ENCODE measurements around the gene WHRN. TPM values are rescaled to one million over a fixed set of nuclear protein-coding genes. Genes with fewer than 3 reads are reported as not detected.

WHRN gene
- total and polyA plus RNA-seq, 2 donors from 2014 or later = 4.4 to 14.8 TPM

DNA sequence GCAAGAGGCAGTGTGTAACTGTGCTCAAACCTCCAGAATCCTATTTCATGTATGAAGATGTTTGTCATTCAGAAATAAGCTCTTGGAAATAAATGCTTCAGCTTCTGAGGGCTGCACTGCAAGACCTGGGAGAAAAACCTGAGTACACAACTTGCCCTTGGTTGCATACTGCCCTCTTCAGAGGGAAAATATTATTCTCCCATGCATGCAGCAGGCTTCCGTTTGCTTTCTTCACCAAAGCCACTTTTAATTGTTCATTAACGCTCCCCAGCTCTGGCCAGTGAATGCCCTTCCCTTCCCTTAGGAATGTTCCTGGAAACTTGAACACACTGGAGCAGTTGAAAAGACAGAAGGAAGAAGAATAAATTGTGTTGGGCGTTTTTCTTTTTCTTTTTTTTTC is 2.5 kb upstream of the WHRN start:
- intact Hi-C loops (cut with DNase I) = no loop called here
- DNase-seq (peak in 3 of 5 donors; percentile 30 to 65 (median 61)), FAIRE-seq (peak; percentile 25)
- H3K9ac ChIP-seq (ENCODE audit: low read length in 3 of 3) = no peak overlapping the region
- H3K36me3 ChIP-seq (ENCODE audit: control insufficient read depth in 2 of 3, insufficient read depth in 3 of 3, low read length in 3 of 3) = no peaks in the 10 kb centered on the region
- H3K27me3 ChIP-seq (ENCODE audit: control insufficient read depth, insufficient read depth, low read length) = no peaks in the 10 kb centered on the region
- H3K27ac ChIP-seq (ENCODE audit: low read depth in 2 of 2, low read length in 2 of 2) = no peak overlapping the region
- TF ChIP-seq, protein P1, sequence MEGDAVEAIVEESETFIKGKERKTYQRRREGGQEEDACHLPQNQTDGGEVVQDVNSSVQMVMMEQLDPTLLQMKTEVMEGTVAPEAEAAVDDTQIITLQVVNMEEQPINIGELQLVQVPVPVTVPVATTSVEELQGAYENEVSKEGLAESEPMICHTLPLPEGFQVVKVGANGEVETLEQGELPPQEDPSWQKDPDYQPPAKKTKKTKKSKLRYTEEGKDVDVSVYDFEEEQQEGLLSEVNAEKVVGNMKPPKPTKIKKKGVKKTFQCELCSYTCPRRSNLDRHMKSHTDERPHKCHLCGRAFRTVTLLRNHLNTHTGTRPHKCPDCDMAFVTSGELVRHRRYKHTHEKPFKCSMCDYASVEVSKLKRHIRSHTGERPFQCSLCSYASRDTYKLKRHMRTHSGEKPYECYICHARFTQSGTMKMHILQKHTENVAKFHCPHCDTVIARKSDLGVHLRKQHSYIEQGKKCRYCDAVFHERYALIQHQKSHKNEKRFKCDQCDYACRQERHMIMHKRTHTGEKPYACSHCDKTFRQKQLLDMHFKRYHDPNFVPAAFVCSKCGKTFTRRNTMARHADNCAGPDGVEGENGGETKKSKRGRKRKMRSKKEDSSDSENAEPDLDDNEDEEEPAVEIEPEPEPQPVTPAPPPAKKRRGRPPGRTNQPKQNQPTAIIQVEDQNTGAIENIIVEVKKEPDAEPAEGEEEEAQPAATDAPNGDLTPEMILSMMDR (IDR thresholded peaks at IDR 0.05; ENCODE audit: borderline replicate concordance, extremely low read depth, insufficient read depth) = peak; percentile 45
- H3K9me3 ChIP-seq (ENCODE audit: control insufficient read depth in 2 of 3, insufficient read depth in 1 of 3, low read length in 3 of 3) = no peaks in the 10 kb centered on the region
- H3K4me1 ChIP-seq (ENCODE audit: control insufficient read depth in 2 of 3, insufficient read depth in 2 of 3, low read depth in 1 of 3, low read length in 3 of 3) = peaks cover 0 to 12% (median 10%) of the 10 kb centered on the region in 3 donors
- H3K4me3 ChIP-seq (ENCODE audit: low read length in 3 of 3) = no peak overlapping the region

DNA sequence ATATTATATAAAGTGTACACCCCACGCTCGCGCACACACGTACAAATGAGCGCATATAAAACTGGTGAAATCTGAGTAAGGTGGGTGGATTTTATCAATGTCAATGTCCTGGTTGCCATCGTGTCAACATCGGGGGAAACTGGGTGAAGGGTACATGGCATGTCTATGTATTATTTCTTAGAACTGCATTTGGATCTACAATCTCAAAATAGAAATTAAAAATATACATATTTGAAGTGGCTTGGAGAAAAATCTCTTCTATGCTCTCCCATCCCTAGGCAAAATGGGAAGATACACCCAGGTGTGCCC is 763 bp upstream of the WHRN start:
- FAIRE-seq = no peak
- peak overlapping the region; percentile 68 to 77 (median 71) for H3K9ac ChIP-seq (ENCODE audit: low read length in 3 of 3)

GRCh38 chr9:114504341-114505186 is 709 bp downstream of the WHRN start:
- peak overlapping the region; percentile 41 to 72 for H3K27ac ChIP-seq (ENCODE audit: low read depth in 2 of 2, low read length in 2 of 2)
- peak overlapping the region; percentile 37 to 90 (median 44) for H3K4me3 ChIP-seq (ENCODE audit: low read length in 3 of 3)
- TF ChIP-seq, protein P1 (IDR thresholded peaks at IDR 0.05; ENCODE audit: borderline replicate concordance, extremely low read depth, insufficient read depth) = peak; percentile 23
- H3K36me3 ChIP-seq (ENCODE audit: control insufficient read depth in 2 of 3, insufficient read depth in 3 of 3, low read length in 3 of 3) = no peaks in the 10 kb centered on the region
- no peak for FAIRE-seq
- H3K9ac ChIP-seq (ENCODE audit: low read length in 3 of 3) = peak overlapping the region in 1 of 3 donors; percentile 43
- peaks cover 0 to 12% (median 10%) of the 10 kb centered on the region in 3 donors for H3K4me1 ChIP-seq (ENCODE audit: control insufficient read depth in 2 of 3, insufficient read depth in 2 of 3, low read depth in 1 of 3, low read length in 3 of 3)
- intact Hi-C loops (cut with DNase I) = no loop called here
- no peaks in the 10 kb centered on the region for H3K27me3 ChIP-seq (ENCODE audit: control insufficient read depth, insufficient read depth, low read length)
- H3K9me3 ChIP-seq (ENCODE audit: control insufficient read depth in 2 of 3, insufficient read depth in 1 of 3, low read length in 3 of 3) = no peaks in the 10 kb centered on the region
- peak; percentile 67 to 86 (median 74) for DNase-seq

More for the DNA sequence above, 763 bp upstream of the WHRN start:
- H3K4me3 ChIP-seq (ENCODE audit: low read length in 3 of 3) = peak overlapping the region; percentile 76 to 90 (median 83)
- H3K9me3 ChIP-seq (ENCODE audit: control insufficient read depth in 2 of 3, insufficient read depth in 1 of 3, low read length in 3 of 3) = no peaks in the 10 kb centered on the region
- H3K4me1 ChIP-seq (ENCODE audit: control insufficient read depth in 2 of 3, insufficient read depth in 2 of 3, low read depth in 1 of 3, low read length in 3 of 3) = peaks cover 0 to 12% (median 10%) of the 10 kb centered on the region in 3 donors
- intact Hi-C loops (cut with DNase I) = no loop called here
- H3K27ac ChIP-seq (ENCODE audit: low read depth in 2 of 2, low read length in 2 of 2) = no peak overlapping the region
- DNase-seq = no peak
- no peaks in the 10 kb centered on the region for H3K36me3 ChIP-seq (ENCODE audit: control insufficient read depth in 2 of 3, insufficient read depth in 3 of 3, low read length in 3 of 3)
- TF ChIP-seq, protein P1 (IDR thresholded peaks at IDR 0.05; ENCODE audit: borderline replicate concordance, extremely low read depth, insufficient read depth) = no peak
- no peaks in the 10 kb centered on the region for H3K27me3 ChIP-seq (ENCODE audit: control insufficient read depth, insufficient read depth, low read length)

Measured in kidney (tissue), 14 donors.